ENCODE data around the gene GNAS-AS1. TPM values are rescaled to one million over a fixed set of nuclear protein-coding genes. Genes with fewer than 3 reads are reported as not detected.

The GNAS-AS1 gene
- total and polyA plus RNA-seq, 10 of the 15 experiments (the other 5 are each of a cell fraction or from before 2014, with no cell fraction given), result 0.06 to 2.7 (median 1.2) TPM

GRCh38 chr20:58891086-58891717 lies 40.5 kb upstream of the GNAS-AS1 start (continued):
- no peak for TF ChIP-seq CEBPZ (IDR thresholded peaks at IDR 0.05; ENCODE audit: low read depth, low read length)
- peak; percentile 89 for TF ChIP-seq POLR2A (IDR thresholded peaks at IDR 0.05; ENCODE audit: low read depth, low read length)
- no peak for TF ChIP-seq ZZZ3 (IDR thresholded peaks at IDR 0.05; ENCODE audit: control insufficient read depth, insufficient read length, low read depth)
- TF ChIP-seq, protein P1, sequence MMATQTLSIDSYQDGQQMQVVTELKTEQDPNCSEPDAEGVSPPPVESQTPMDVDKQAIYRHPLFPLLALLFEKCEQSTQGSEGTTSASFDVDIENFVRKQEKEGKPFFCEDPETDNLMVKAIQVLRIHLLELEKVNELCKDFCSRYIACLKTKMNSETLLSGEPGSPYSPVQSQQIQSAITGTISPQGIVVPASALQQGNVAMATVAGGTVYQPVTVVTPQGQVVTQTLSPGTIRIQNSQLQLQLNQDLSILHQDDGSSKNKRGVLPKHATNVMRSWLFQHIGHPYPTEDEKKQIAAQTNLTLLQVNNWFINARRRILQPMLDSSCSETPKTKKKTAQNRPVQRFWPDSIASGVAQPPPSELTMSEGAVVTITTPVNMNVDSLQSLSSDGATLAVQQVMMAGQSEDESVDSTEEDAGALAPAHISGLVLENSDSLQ (IDR thresholded peaks at IDR 0.05), result no peak
- TF ChIP-seq RBBP5 (conservative IDR thresholded peaks at IDR 0.05), result no peak
- no peak for TF ChIP-seq PML (IDR thresholded peaks at IDR 0.05; ENCODE audit: low read length)
- no peak for TF ChIP-seq EZH2 (IDR thresholded peaks at IDR 0.05; ENCODE audit: borderline replicate concordance, control insufficient read depth, low read depth, low read length)
- peak; percentile 37; the same call in 1 of the 2 replicates for TF ChIP-seq YY1 (IDR thresholded peaks at IDR 0.05; ENCODE audit: low read depth, low read length)
- TF ChIP-seq IKZF1 (conservative IDR thresholded peaks at IDR 0.05), result 0 out of 2 replicates have a peak, but pooled peaks have one; percentile 5
- no peak for TF ChIP-seq GABPA (IDR thresholded peaks at IDR 0.05; ENCODE audit: low read depth)
- no peak for TF ChIP-seq EP300 (IDR thresholded peaks at IDR 0.05; ENCODE audit: borderline replicate concordance in 1 of 2, control insufficient read depth in 1 of 2, low read depth in 2 of 2, low read length in 2 of 2)
- TF ChIP-seq, protein P2, sequence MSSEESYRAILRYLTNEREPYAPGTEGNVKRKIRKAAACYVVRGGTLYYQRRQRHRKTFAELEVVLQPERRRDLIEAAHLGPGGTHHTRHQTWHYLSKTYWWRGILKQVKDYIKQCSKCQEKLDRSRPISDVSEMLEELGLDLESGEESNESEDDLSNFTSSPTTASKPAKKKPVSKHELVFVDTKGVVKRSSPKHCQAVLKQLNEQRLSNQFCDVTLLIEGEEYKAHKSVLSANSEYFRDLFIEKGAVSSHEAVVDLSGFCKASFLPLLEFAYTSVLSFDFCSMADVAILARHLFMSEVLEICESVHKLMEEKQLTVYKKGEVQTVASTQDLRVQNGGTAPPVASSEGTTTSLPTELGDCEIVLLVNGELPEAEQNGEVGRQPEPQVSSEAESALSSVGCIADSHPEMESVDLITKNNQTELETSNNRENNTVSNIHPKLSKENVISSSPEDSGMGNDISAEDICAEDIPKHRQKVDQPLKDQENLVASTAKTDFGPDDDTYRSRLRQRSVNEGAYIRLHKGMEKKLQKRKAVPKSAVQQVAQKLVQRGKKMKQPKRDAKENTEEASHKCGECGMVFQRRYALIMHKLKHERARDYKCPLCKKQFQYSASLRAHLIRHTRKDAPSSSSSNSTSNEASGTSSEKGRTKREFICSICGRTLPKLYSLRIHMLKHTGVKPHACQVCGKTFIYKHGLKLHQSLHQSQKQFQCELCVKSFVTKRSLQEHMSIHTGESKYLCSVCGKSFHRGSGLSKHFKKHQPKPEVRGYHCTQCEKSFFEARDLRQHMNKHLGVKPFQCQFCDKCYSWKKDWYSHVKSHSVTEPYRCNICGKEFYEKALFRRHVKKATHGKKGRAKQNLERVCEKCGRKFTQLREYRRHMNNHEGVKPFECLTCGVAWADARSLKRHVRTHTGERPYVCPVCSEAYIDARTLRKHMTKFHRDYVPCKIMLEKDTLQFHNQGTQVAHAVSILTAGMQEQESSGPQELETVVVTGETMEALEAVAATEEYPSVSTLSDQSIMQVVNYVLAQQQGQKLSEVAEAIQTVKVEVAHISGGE (CRISPR knock-in tag; IDR thresholded peaks at IDR 0.05), result no peak
- 0 out of 2 replicates have a peak, but pooled peaks have one; percentile 29 for TF ChIP-seq GATAD2B (conservative IDR thresholded peaks at IDR 0.05; ENCODE audit: low read depth)
- no peak for TF ChIP-seq RFX5 (IDR thresholded peaks at IDR 0.05; ENCODE audit: low read depth, low read length)
- no peak for TF ChIP-seq NFXL1 (IDR thresholded peaks at IDR 0.05; ENCODE audit: borderline replicate concordance)
- no peak for TF ChIP-seq NFIC (IDR thresholded peaks at IDR 0.05; ENCODE audit: low read depth, low read length)
- peak; percentile 62; the same call in 1 of the 2 replicates for TF ChIP-seq TAF1 (IDR thresholded peaks at IDR 0.05; ENCODE audit: borderline replicate concordance, low read depth, low read length)
- 0 out of 2 replicates have a peak, but pooled peaks have one; percentile 17 for TF ChIP-seq TCF12 (IDR thresholded peaks at IDR 0.05; ENCODE audit: low read depth, low read length)
- TF ChIP-seq POLR2AphosphoS2 (IDR thresholded peaks at IDR 0.05; ENCODE audit: low read depth, low read length), result no peak; the same call in 1 of the 2 replicates
- TF ChIP-seq BCL11A (IDR thresholded peaks at IDR 0.05; ENCODE audit: low read depth, low read length), result no peak
- no peak for TF ChIP-seq ZNF24 (IDR thresholded peaks at IDR 0.05)
- TF ChIP-seq SUZ12 (IDR thresholded peaks at IDR 0.05; ENCODE audit: unreplicated experiment), result no peak
- TF ChIP-seq YBX1 (IDR thresholded peaks at IDR 0.05), result no peak
